Left renal cortex interstitium (tissue), 4 donors: Measurements from ENCODE around the gene PKD2L2. TPM values are rescaled to one million over a fixed set of nuclear protein-coding genes. Genes with fewer than 3 reads are reported as not detected.
A peak's percentile ranks its signal among the peaks of the same experiment; 100 is the strongest.
"Not testable (repeated sequence)": the region's sequence is repeated elsewhere in the genome, so short reads cannot be mapped to it uniquely, and the experiment has no call there.

ENCODE experiments used
- DNase-seq, 4 donors: peaks; one replicate each; pipeline ENCODE4 v3.0.0-alpha.2; 2013; ENCODE audit warnings: low read depth in 4 of 4, low spot score in 2 of 4, missing footprints in 1 of 4
- polyA plus RNA-seq, 4 donors: library from polyadenylated mRNA; unstranded; fragments of 120-200 nt; gene quantifications; one replicate each; pipeline ENCODE4 v1.2.1, GENCODE V29; 2013; ENCODE audit not compliant: insufficient read length in 4 of 4

Gene PKD2L2
- polyA plus RNA-seq, 4 donors = 0.31 to 0.84 (median 0.46) TPM; not detected in 1

DNA sequence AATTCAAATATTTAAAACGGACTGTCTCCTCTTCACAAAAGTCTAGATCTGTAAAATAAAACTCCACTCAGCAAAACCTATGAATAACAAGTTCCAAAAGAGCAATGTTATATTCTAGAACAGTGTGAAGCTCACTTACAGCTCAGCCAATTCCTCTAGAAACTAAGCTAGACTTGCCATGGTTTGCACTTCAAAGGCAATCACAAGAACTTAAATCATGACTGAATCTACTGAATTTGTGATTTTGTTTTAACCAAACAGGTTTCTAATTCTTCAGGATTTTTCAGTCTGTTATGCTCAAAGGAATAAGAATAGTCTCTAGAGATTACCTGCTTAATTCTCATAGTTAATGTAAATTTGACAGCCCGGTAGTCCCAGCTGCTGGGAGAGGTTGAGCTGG lies 1.4 kb upstream of the PKD2L2 start:
- no peak for DNase-seq

- peak in 3 of 4 donors; percentile 2 to 7 (median 6) for DNase-seq
Observed at GRCh38 chr5:137888466-137888862, 793 bp upstream of the PKD2L2 start.

DNA sequence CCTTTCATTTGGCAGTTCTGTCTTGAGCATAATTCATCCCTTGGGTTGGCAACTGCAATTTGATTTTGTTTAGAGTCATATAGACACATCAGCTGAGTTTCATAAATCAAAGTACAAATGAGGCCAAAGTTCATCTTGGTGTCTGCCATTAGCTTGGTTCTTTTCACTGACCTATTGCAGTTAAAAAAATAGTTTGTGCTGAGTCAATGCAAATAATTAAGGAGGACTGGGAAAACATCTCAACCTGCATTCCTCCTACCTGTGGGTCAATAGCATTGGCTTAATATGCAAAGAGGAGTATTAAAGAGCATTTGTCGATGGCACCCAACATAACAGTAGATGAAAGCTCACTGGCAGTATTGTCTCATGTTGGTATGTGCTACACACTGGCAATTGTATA lies 1.6 kb downstream of the PKD2L2 start:
- no peak for DNase-seq

DNA sequence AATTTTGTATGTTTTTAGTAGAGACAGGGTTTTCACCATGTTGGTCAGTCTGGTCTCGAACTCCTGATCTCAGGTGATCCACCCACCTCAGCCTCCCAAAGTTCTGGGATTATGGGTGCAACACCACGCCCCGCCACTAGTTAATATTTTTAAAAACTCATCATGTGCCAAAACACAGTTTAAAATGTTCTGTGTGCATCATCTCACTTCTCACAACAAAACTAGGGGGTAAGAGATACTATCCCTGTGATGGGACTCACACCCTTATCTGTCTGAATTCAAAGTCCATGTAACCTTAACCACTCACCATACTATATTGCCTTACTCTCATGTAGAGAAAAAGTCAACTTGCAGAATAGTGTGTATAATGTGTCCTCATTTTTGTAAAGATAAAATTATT lies 2.6 kb downstream of the PKD2L2 start:
- DNase-seq = no peak

DNA sequence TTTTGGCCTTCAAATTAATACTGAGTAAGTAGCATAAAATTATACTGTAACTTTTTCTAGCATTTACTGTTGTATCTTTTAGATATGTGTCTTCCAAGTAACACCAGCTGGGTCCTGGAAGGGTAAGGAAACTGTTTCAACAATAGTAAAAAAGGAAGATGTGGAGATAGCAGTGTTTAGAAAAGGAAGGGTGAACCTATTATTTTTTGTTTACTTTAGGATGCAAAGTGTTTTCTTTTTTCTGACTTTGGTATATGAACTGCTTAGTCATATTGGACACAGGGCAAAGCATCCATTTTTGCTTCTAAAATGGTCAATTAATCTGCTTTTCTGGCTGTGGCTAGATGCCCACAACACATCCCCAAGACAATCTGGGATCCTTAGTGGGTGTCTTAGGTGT lies 5.3 kb downstream of the PKD2L2 start:
- DNase-seq = no peak

GRCh38 chr5:137896560-137896959 lies 7.3 kb downstream of the PKD2L2 start:
- DNase-seq = no peak

DNA sequence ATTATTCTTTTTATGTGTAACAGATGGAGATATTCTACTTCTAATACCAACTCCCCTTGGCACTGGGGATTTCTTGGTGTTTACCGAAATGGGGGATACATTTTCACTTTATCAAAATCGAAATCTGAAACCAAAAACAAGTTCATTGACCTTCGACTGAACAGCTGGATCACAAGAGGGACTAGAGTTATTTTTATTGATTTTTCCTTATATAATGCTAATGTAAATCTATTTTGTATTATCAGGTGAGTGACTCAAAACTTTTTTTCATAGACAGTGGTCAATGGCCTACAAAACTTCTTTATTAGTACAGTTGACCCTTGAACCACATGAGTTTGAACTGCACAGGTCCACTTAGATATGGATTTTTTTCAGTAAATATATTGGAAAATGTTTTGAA lies 10.2 kb downstream of the PKD2L2 start:
- no peak for DNase-seq

DNA sequence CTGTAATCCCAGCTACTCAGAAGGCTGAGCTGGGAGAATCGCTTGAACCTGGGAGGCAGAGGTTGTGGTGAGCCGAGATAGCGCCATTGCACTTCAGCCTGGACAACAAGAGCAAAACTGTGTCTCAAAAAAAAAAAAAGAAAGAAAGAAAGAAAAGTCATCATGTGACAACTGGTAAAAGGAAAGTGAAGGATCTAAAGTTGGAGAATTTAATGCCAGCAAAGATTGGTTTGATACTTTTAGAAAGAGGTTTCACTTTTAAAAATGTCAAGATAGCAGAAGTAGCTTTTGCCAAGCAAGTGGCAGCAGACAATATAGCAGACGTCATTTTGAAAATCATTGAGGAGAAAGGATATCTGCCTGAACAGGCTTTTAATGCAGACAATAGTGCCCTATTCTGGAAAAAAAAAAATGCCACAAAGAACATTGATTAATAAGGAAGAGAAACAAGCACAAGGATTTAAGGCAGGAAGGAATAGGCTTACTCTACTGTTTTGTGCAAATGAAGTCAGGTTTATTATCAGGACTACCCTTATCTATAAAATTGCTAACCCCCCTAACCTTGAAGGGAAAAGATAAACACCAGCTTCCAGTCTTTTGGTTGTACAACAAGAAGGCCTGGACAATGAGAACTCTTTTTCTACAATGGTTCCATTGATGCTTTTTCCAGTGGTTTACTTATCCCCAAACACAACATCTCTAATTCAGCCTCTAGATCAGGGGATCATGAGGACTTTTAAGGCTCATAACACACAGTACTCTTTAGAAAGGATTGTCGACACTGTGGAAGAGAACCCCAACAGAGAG lies 12.0 kb downstream of the PKD2L2 start:
- no peak for DNase-seq

- DNase-seq = no peak
Observed at GRCh38 chr5:137902408-137903133, 13.3 kb downstream of the PKD2L2 start.

DNA sequence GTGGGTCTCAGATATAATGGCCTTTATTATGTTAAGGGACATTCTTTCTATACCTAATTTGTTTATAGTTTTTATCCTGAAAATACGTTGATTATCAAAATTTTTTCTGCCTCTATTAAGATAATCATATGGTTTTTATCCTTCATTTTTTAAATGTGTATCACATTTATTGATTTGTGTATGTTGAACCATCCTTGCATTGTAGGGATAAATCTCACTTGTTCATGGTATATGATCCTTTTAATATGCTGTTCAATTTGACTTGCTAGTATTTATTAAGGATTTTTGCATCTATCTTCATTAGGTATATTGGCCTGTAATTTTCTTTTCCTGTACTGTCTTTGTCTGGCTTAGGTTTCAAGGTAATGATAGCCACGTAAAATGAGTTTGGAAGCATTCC lies 25.5 kb downstream of the PKD2L2 start:
- DNase-seq = no peak

DNA sequence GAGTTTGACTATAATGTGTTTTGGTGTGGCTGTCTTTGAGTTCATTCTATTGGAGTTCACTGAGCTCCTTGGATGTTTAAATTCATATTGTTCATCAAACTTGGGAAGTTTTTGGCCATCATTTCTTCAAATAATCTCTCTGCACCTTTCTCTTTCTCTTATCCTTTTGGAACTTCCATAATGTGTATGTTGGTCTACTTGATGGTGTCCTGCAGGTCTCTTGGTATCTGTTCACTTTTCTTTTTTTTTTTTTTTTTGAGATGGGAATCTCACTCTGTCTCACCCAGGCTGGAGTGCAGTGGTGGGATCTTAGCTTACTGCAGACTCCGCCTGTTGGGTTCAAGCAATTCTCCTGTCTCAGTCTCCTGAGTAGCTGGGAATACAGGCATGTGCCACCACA lies 27.7 kb downstream of the PKD2L2 start:
- no peak for DNase-seq

GRCh38 chr5:137921931-137922330 lies 32.7 kb downstream of the PKD2L2 start:
- no peak for DNase-seq

- no peak for DNase-seq
Observed at GRCh38 chr5:137923856-137924255, 34.6 kb downstream of the PKD2L2 start.

DNA sequence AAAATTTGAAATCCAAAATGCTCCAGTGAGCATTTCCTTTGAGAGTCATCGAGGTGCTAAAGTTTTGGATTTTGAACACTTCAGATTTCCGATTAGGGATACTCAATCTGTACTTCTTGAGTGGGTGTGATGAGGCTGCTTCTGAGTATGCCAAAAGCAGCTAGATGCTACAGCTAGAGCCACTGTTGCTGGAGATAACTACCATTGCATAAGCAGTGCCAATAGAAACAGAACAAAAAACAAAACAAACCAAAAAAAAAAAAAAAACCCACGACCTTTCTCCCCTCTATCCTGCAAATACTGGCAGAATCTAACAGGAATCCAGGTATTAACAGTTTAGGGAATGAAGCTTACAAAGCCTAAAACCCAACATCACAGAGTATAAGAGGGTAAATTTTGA lies 43.5 kb downstream of the PKD2L2 start:
- no peak for DNase-seq

DNA sequence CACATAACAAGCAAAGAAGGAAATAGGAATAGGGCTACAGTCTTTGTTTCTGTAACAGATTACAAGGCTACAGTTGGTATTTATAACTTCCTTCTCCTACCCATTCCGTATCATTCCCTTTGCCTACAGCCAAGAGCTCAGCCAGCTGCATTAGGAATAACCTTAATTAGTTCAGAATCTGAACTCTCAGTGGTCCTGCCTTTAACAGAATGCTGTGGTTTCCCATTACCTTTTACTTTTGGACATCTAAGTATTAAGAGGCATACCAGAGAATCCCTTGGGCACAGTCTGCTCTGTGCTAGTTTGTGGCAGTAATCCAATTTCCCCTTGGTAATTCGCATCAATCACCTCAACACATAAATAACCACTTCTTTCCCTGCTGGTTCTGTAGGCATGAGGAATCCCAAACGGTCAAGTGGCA lies 44.2 kb downstream of the PKD2L2 start:
- DNase-seq = no peak

DNA sequence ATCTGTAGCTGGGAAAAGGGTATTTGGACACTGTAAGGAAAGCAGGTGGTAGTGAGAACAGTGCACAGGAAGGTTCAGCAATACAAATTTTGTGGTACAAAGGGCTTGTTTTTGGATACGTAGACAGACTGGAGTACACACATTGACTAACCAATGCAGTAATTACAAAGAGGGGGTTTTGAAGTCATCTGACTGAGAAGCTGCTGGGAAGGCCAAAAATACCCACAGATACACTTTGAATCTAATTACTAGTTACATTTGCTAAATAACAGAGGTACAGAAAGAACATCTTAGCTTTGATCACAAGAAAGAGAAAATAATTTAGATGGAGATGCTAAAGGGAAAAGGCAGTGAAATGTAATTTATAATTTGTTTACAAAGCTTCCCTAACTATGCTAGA lies 45.9 kb downstream of the PKD2L2 start:
- no peak for DNase-seq

GRCh38 chr5:137935694-137936093 lies 46.4 kb downstream of the PKD2L2 start:
- no peak for DNase-seq

- DNase-seq = no peak
Observed at GRCh38 chr5:137937994-137938750, 48.9 kb downstream of the PKD2L2 start.

GRCh38 chr5:137938751-137939143 lies 49.5 kb downstream of the PKD2L2 start:
- no peak for DNase-seq

GRCh38 chr5:137939331-137939730 lies 50.1 kb downstream of the PKD2L2 start:
- DNase-seq = no peak

DNA sequence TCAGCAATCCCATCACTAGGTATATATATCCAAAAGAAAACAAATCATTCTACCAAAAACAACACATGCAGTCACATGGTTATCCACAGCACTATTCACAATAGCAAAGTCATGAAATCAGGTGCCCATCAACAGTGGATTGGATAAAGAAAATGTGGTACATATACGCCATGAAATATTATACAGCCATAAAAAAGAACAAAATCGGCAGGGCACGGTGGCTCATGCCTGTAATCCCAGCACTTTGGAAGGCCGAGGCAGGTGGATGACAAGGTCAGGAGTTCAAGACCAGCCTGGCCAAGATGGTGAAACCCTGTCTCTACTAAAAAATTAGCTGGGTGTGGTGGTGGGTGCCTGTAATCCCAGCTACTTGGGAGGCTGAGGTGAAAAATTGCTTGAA lies 55.0 kb downstream of the PKD2L2 start:
- DNase-seq = not testable (repeated sequence)
